H9 (cell line): ENCODE results near the gene FKBP4. TPM values are rescaled to one million over a fixed set of nuclear protein-coding genes. Genes with fewer than 3 reads are reported as not detected.
A peak's percentile ranks its signal among the peaks of the same experiment; 100 is the strongest.

Experiments
- DNase-seq: peaks from one replicate; pipeline ENCODE4 v3.0.0-alpha.2; 2017
- H2AFZ ChIP-seq: one replicate; pipeline ENCODE4 v1.6.1; 2013; ENCODE audit warnings: mild to moderate bottlenecking, low read length, control low read depth, moderate library complexity
- H2AK5ac ChIP-seq: 2 replicates; pipeline ENCODE4 v1.6.1; 2013; ENCODE audit warnings: low read length, control low read depth, mixed read lengths; ENCODE audit not compliant: insufficient read length
- H2BK120ac ChIP-seq: one replicate; pipeline ENCODE4 v1.6.1; 2013; ENCODE audit warnings: low read depth, mild to moderate bottlenecking, low read length, control low read depth, inconsistent platforms; ENCODE audit not compliant: poor library complexity, severe bottlenecking
- H2BK12ac ChIP-seq: 2 replicates; pipeline ENCODE4 v1.6.1; 2013; ENCODE audit warnings: low read length, control low read depth, mixed read lengths, low read depth; ENCODE audit not compliant: insufficient read length
- H2BK15ac ChIP-seq: 2 replicates; pipeline ENCODE4 v1.6.1; 2013; ENCODE audit warnings: low read depth, low read length, control low read depth
- H2BK20ac ChIP-seq: one replicate; pipeline ENCODE4 v1.6.1; 2013; ENCODE audit warnings: low read depth, mild to moderate bottlenecking, low read length, control low read depth, inconsistent platforms; ENCODE audit not compliant: poor library complexity, severe bottlenecking
- H2BK5ac ChIP-seq: 2 replicates; pipeline ENCODE4 v1.6.1; 2013; ENCODE audit warnings: low read length, control low read depth, mixed read lengths; ENCODE audit not compliant: insufficient read length
- H3K14ac ChIP-seq: 2 replicates; pipeline ENCODE4 v1.6.1; 2013; ENCODE audit warnings: low read length, control low read depth; ENCODE audit not compliant: insufficient read depth
- H3K18ac ChIP-seq: 2 replicates; pipeline ENCODE4 v1.6.1; 2013; ENCODE audit warnings: low read depth, mild to moderate bottlenecking, mixed read lengths, low read length, control low read depth; ENCODE audit not compliant: insufficient read length
- H3K23ac ChIP-seq: 2 replicates; pipeline ENCODE4 v1.6.1; 2013; ENCODE audit warnings: low read length, control low read depth, mixed read lengths, low read depth; ENCODE audit not compliant: insufficient read length
- H3K23me2 ChIP-seq: 2 replicates; pipeline ENCODE4 v1.6.1; 2013; ENCODE audit warnings: low read depth, mild to moderate bottlenecking, mixed read lengths, low read length, control low read depth; ENCODE audit not compliant: insufficient read length, poor library complexity, severe bottlenecking
- H3K27ac ChIP-seq: 2 replicates; pipeline ENCODE4 v1.5.1; 2013; ENCODE audit warnings: low read length, control low read depth, mixed read lengths, low read depth; ENCODE audit not compliant: insufficient read length
- H3K27me3 ChIP-seq: 2 replicates; pipeline ENCODE4 v1.6.1; 2013; ENCODE audit warnings: low read length, control low read depth, inconsistent platforms; ENCODE audit not compliant: insufficient read depth
- H3K4ac ChIP-seq: 2 replicates; pipeline ENCODE4 v1.6.1; 2013; ENCODE audit warnings: low read depth, mild to moderate bottlenecking, control low read depth, inconsistent platforms, low read length, moderate library complexity
- H3K4me1 ChIP-seq: 2 replicates; pipeline ENCODE4 v1.6.1; 2013; ENCODE audit warnings: low read length, control low read depth, inconsistent platforms; ENCODE audit not compliant: insufficient read depth
- H3K4me2 ChIP-seq: 2 replicates; pipeline ENCODE4 v1.6.1; 2013; ENCODE audit warnings: low read length, control low read depth, mixed read lengths; ENCODE audit not compliant: insufficient read length, insufficient read depth
- H3K56ac ChIP-seq: 2 replicates; pipeline ENCODE4 v1.6.1; 2013; ENCODE audit warnings: low read depth, mild to moderate bottlenecking, mixed read lengths, low read length, control low read depth; ENCODE audit not compliant: insufficient read length
- H3K79me1 ChIP-seq: 2 replicates; pipeline ENCODE4 v1.6.1; 2013; ENCODE audit warnings: low read depth, mild to moderate bottlenecking, moderate library complexity, low read length, control low read depth, inconsistent platforms; ENCODE audit not compliant: insufficient read depth, poor library complexity, severe bottlenecking
- H3K79me2 ChIP-seq: 2 replicates; pipeline ENCODE4 v1.6.1; 2013; ENCODE audit warnings: low read length, control low read depth, inconsistent platforms; ENCODE audit not compliant: insufficient read depth
- H3K9ac ChIP-seq: 2 replicates; pipeline ENCODE4 v1.6.1; 2013; ENCODE audit warnings: low read length, control low read depth, mixed read lengths; ENCODE audit not compliant: insufficient read length; ENCODE audit errors: extremely low read depth
- H3K9me3 ChIP-seq: one replicate; pipeline ENCODE4 v1.6.1; 2013; ENCODE audit warnings: low read depth, low read length, inconsistent platforms; ENCODE audit not compliant: control insufficient read depth
- H3T11ph ChIP-seq: one replicate; pipeline ENCODE4 v1.6.1; 2013; ENCODE audit warnings: mild to moderate bottlenecking, low read length, control low read depth, inconsistent platforms
- H4K20me1 ChIP-seq: one replicate; pipeline ENCODE4 v1.6.1; 2013; ENCODE audit not compliant: control insufficient read depth, insufficient read length, insufficient read depth
- H4K5ac ChIP-seq: 2 replicates; pipeline ENCODE4 v1.6.1; 2013; ENCODE audit warnings: low read depth, mild to moderate bottlenecking, mixed read lengths, low read length, control low read depth; ENCODE audit not compliant: insufficient read length
- H4K8ac ChIP-seq: replicated peaks from 2 replicates; pipeline ENCODE4 v1.6.1; 2013; ENCODE audit warnings: low read length, control low read depth, mixed read lengths, low read depth; ENCODE audit not compliant: insufficient read length
- H4K91ac ChIP-seq: 2 replicates; pipeline ENCODE4 v1.6.1; 2013; ENCODE audit warnings: low read depth, mild to moderate bottlenecking, moderate library complexity, mixed read lengths, low read length, control low read depth; ENCODE audit not compliant: insufficient read length
- H3K27ac Mint-ChIP-seq, 3 experiments: 2 replicates in 2 of 3; 3 replicates in 1 of 3; pipeline ENCODE4 v1.8.0; 2020 to 2021; ENCODE audit warnings: mixed read lengths in 3 of 3, mild to moderate bottlenecking in 1 of 3, moderate library complexity in 1 of 3
- H3K27me3 Mint-ChIP-seq: 2 replicates; pipeline ENCODE4 v1.8.0; 2021; ENCODE audit warnings: low read depth, mild to moderate bottlenecking, moderate library complexity, mixed read lengths
- H3K36me3 Mint-ChIP-seq, 3 experiments: 2 replicates in 2 of 3; 3 replicates in 1 of 3; pipeline ENCODE4 v1.8.0; 2020 to 2021; ENCODE audit warnings: low read depth in 3 of 3, mixed read lengths in 3 of 3; ENCODE audit not compliant: insufficient read depth in 1 of 3
- H3K4me1 Mint-ChIP-seq, 2 experiments: 2 replicates each; pipeline ENCODE4 v1.8.0; 2020; ENCODE audit warnings: mixed read lengths in 2 of 2
- H3K4me3 Mint-ChIP-seq, 2 experiments: 2 replicates in 1 of 2; 3 replicates in 1 of 2; pipeline ENCODE4 v1.8.0; 2020 to 2021; ENCODE audit warnings: mild to moderate bottlenecking in 2 of 2, mixed read lengths in 2 of 2, moderate library complexity in 1 of 2
- H3K9me3 Mint-ChIP-seq, 2 experiments: 2 replicates in 1 of 2; 3 replicates in 1 of 2; pipeline ENCODE4 v1.8.0; 2020; ENCODE audit warnings: mild to moderate bottlenecking in 2 of 2, mixed read lengths in 2 of 2, moderate library complexity in 1 of 2
- CTCF ChIP-seq: fragments of 200-600 bp; sonication (generic); conservative IDR thresholded peaks from 3 replicates; pipeline ENCODE4 v1.8.0; 2021; ENCODE audit warnings: antibody characterized with exemption, mild to moderate bottlenecking
- WGBS: extraction: QIAGEN DNeasy Blood & Tissue Kit; methylation state at CpG from one replicate; pipeline ENCODE4 v1.1.7; 2013; ENCODE audit warnings: missing lambda C conversion rate, low lambda C conversion rate, mixed read lengths; ENCODE audit not compliant: insufficient read length; ENCODE audit errors: extremely low coverage; 5-methylcytosine and 5-hydroxymethylcytosine counted together
- total RNA-seq: library from RNA; stranded (reverse); gene quantifications from 2 replicates; pipeline ENCODE4 v1.2.1, GENCODE V29; 2021

Gene FKBP4
- total RNA-seq, 1 experiment from 2014 or later: 221 TPM

- Histone ChIP-seq H3T11ph (no peak overlapping the region), H4K5ac (no peak overlapping the region), H3K4me2 (no peak overlapping the region), H3K4ac (no peak overlapping the region), H2BK120ac (no peak overlapping the region), H4K91ac (no peak overlapping the region), H3K56ac (no peak overlapping the region), H3K14ac (no peak overlapping the region), H3K27me3 (no peaks in the 10 kb centered on the region), H3K23me2 (no peaks in the 10 kb centered on the region), H3K79me2 (no peaks in the 10 kb centered on the region), H2AFZ (no peak overlapping the region), H2BK20ac (no peak overlapping the region), H2BK12ac (no peak overlapping the region), H4K20me1 (no peaks in the 10 kb centered on the region), H2AK5ac (no peak overlapping the region), H2BK15ac (no peak overlapping the region), H3K79me1 (no peaks in the 10 kb centered on the region), H4K8ac (no peak overlapping the region), H3K18ac (no peak overlapping the region), H3K9me3 (no peaks in the 10 kb centered on the region), H3K4me1 (no peaks in the 10 kb centered on the region), H3K27ac (no peak overlapping the region), H3K23ac (no peak overlapping the region), H2BK5ac (no peak overlapping the region), H3K9ac (no peak overlapping the region)
- Mint-ChIP-seq H3K4me3 (0 out of 5 replicates have a peak overlapping the region, but pooled peaks of 1 of the 2 experiments have one; percentile 12), H3K4me1 (peaks cover 17 to 29% of the 10 kb centered on the region in 2 experiments), H3K27ac (no peak overlapping the region), H3K9me3 (no peaks in the 10 kb centered on the region), H3K36me3 (peaks cover 5 to 27% (median 16%) of the 10 kb centered on the region in 3 experiments; a peak in 6 of 7 replicates), H3K27me3 (no peaks in the 10 kb centered on the region)
- no CpG with 5 or more reads among the region's 9 CpGs for WGBS
- TF ChIP-seq CTCF: no peak
- DNase-seq: no peak
These were observed 39.0 kb downstream of the FKBP4 start for GRCh38 chr12:2833810-2834209.
